A673 (cell line): ENCODE data around the gene ANP32A.

ENCODE experiments used
- EZH2 ChIP-seq: fragments of 200-600 bp; sonication (generic); IDR thresholded peaks from 2 replicates; pipeline ENCODE4 v1.6.1; 2017; ENCODE audit warnings: borderline replicate concordance, low read depth, mild to moderate bottlenecking, mixed read lengths, antibody characterized with exemption, low read length; ENCODE audit not compliant: poor library complexity, severe bottlenecking
- TF ChIP-seq, protein P1 (sequence below): fragments of 300-800, 200-600 bp; sonication (generic); conservative IDR thresholded peaks from 2 replicates; pipeline ENCODE4 v1.5.1; 2017; ENCODE audit warnings: low read depth, mild to moderate bottlenecking, antibody characterized with exemption, low read length, moderate library complexity, mixed read lengths

GRCh38 chr15:68775236-68775577, 45.5 kb downstream of the ANP32A start:
- TF ChIP-seq, protein P1, sequence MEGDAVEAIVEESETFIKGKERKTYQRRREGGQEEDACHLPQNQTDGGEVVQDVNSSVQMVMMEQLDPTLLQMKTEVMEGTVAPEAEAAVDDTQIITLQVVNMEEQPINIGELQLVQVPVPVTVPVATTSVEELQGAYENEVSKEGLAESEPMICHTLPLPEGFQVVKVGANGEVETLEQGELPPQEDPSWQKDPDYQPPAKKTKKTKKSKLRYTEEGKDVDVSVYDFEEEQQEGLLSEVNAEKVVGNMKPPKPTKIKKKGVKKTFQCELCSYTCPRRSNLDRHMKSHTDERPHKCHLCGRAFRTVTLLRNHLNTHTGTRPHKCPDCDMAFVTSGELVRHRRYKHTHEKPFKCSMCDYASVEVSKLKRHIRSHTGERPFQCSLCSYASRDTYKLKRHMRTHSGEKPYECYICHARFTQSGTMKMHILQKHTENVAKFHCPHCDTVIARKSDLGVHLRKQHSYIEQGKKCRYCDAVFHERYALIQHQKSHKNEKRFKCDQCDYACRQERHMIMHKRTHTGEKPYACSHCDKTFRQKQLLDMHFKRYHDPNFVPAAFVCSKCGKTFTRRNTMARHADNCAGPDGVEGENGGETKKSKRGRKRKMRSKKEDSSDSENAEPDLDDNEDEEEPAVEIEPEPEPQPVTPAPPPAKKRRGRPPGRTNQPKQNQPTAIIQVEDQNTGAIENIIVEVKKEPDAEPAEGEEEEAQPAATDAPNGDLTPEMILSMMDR, result no peak
- TF ChIP-seq EZH2, result no peak
